GM23248 (cell line): ENCODE measurements around the gene DKKL1. TPM values are rescaled to one million over a fixed set of nuclear protein-coding genes. Genes with fewer than 3 reads are reported as not detected.

ENCODE experiments used
- DNase-seq: peaks from one replicate; pipeline ENCODE4 v3.0.0-alpha.2; 2015
- H2AFZ ChIP-seq: fragments of 200-600 bp; sonication (generic); 2 replicates; pipeline ENCODE4 v1.6.1; 2016; ENCODE audit warnings: antibody characterized with exemption
- H3F3A ChIP-seq: fragments of 200-600 bp; sonication (generic); 2 replicates; pipeline ENCODE4 v1.6.1; 2016; ENCODE audit warnings: mild to moderate bottlenecking, antibody characterized with exemption, mixed run types; ENCODE audit not compliant: insufficient read depth
- H3K27ac ChIP-seq: fragments of 200-600 bp; sonication (generic); 2 replicates; pipeline ENCODE4 v1.5.1; 2016; ENCODE audit warnings: mild to moderate bottlenecking
- H3K27me3 ChIP-seq: fragments of 200-600 bp; sonication (generic); replicated peaks from 2 replicates; pipeline ENCODE4 v1.6.1; 2016; ENCODE audit warnings: mild to moderate bottlenecking; ENCODE audit not compliant: insufficient read depth
- H3K36me3 ChIP-seq: fragments of 200-600 bp; sonication (generic); 2 replicates; pipeline ENCODE4 v1.6.1; 2016; ENCODE audit warnings: low read depth, mild to moderate bottlenecking
- H3K4me1 ChIP-seq: fragments of 200-600 bp; sonication (generic); 2 replicates; pipeline ENCODE4 v1.6.1; 2016; ENCODE audit warnings: mild to moderate bottlenecking; ENCODE audit not compliant: insufficient read depth
- H3K4me2 ChIP-seq: fragments of 200-600 bp; sonication (generic); one replicate; pipeline ENCODE4 v1.6.1; 2016; ENCODE audit warnings: mild to moderate bottlenecking; ENCODE audit not compliant: unreplicated experiment
- H3K4me3 ChIP-seq: fragments of 200-600 bp; sonication (generic); 2 replicates; pipeline ENCODE4 v1.5.1; 2016; ENCODE audit warnings: mild to moderate bottlenecking
- H3K79me2 ChIP-seq: fragments of 200-600 bp; sonication (generic); 2 replicates; pipeline ENCODE4 v1.6.1; 2016; ENCODE audit warnings: mild to moderate bottlenecking; ENCODE audit not compliant: insufficient read depth
- H3K9ac ChIP-seq: fragments of 200-600 bp; sonication (generic); 2 replicates; pipeline ENCODE4 v1.6.1; 2016; ENCODE audit warnings: mild to moderate bottlenecking
- H3K9me2 ChIP-seq: fragments of 200-600 bp; sonication (generic); 2 replicates; pipeline ENCODE4 v1.6.1; 2016; ENCODE audit warnings: mixed run types, mild to moderate bottlenecking, moderate library complexity; ENCODE audit not compliant: insufficient read depth
- H3K9me3 ChIP-seq: fragments of 200-600 bp; sonication (generic); one replicate; pipeline ENCODE4 v1.6.1; 2017; ENCODE audit warnings: low read depth
- H4K20me1 ChIP-seq: fragments of 200-600 bp; sonication (generic); 2 replicates; pipeline ENCODE4 v1.6.0; 2016; ENCODE audit not compliant: insufficient read depth
- EZH2 ChIP-seq: fragments of 200-600 bp; sonication (generic); IDR thresholded peaks from 2 replicates; pipeline ENCODE4 v1.6.1; 2018; ENCODE audit warnings: antibody characterized with exemption, mild to moderate bottlenecking; ENCODE audit not compliant: insufficient read depth, poor library complexity, severe bottlenecking
- EZH2phosphoT487 ChIP-seq: fragments of 200-600 bp; sonication (generic); IDR thresholded peaks from 2 replicates; pipeline ENCODE4 v1.6.1; 2018; ENCODE audit warnings: antibody characterized with exemption, moderate library complexity, mild to moderate bottlenecking, low read depth; ENCODE audit not compliant: insufficient read depth
- WGBS, 2 experiments: methylation state at CpG; one replicate each; pipeline ENCODE4 v1.1.6; 2015 to 2017; ENCODE audit warnings: low lambda C conversion rate in 2 of 2, low coverage in 1 of 2; ENCODE audit errors: missing lambda C conversion rate in 2 of 2; 5-methylcytosine and 5-hydroxymethylcytosine counted together
- in situ Hi-C: fragments of 300-500 bp; cut with MboI; formaldehyde crosslinking; loops from 2 replicates; pipeline ENCODE4 v1.15.0; 2020
- polyA plus RNA-seq: library from polyadenylated mRNA; unstranded; fragments of >200 nt; fragmentation: Nextera tagmentation; extraction: Ambion mirVana; gene quantifications from 2 replicates; pipeline ENCODE4 v1.2.1, GENCODE V29; 2016
- total RNA-seq: library from RNA; depleted of rRNA; stranded (reverse); fragments of >200 nt; shearing (Covaris generic); gene quantifications from 2 replicates; pipeline ENCODE4 v1.2.3, GENCODE V29; 2014

DKKL1 gene
- total and polyA plus RNA-seq, 2 experiments from 2014 or later, result not detected

DNA sequence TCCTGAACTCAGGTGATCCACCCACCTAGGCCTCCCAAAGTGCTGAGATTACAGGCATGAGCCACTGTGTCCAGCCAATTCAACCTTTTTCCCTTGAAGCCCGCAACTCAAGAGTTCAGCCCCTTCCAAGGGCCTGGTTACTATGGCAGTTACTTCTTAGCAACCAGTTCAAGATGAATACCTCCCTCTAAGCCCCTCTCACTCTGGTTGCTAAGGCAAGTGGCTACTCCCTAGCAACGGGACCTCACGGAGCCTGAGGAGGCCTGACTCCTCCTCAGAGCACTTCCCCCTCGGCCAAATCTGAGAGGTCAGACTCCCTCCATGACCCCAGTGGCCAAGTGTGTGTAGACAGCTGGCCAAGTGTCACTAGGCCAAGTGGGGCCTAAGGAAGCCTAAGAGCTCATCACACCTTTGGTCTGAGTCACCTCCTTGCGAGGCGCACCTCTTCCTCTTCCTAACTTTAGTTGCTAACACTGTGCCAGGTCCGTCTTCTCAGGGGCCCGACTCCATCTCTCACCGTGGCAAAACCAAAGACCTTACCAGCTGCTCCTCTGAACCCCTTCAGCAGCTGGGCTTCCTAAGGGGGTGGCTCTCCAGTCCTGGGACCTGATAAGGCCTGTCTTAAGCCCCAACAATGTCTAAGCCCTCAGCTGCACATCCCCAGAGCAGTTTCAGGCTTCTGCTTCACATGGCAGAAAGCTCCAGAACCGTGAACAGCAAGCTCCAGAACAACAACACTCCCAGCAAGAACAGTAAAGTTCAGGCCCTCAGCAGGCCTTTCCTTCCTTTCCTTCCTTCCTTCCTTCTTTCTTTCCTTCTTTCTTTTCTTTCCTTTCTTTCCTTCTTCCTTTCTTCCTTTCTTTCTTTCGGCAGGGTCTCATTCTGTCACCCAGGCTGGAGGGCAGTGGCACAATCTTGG lies 18.9 kb upstream of the DKKL1 start:
- no peaks in the 10 kb centered on the region for H3K4me1 ChIP-seq
- no peak overlapping the region for H3K4me2 ChIP-seq
- H3K79me2 ChIP-seq, result no peaks in the 10 kb centered on the region
- DNase-seq, result no peak
- H4K20me1 ChIP-seq, result no peaks in the 10 kb centered on the region
- WGBS, 2 experiments, result 82 to 84% methylated on average over 11 of the region's 11 CpGs
- no peak overlapping the region for H2AFZ ChIP-seq
- no peaks in the 10 kb centered on the region for H3F3A ChIP-seq
- in situ Hi-C loops, result no loop called here
- no peaks in the 10 kb centered on the region for H3K27me3 ChIP-seq
- no peaks in the 10 kb centered on the region for H3K9me3 ChIP-seq
- no peak overlapping the region for H3K9ac ChIP-seq
- H3K9me2 ChIP-seq, result no peaks in the 10 kb centered on the region
- H3K27ac ChIP-seq, result no peak overlapping the region
- no peak overlapping the region for H3K4me3 ChIP-seq
- no peaks in the 10 kb centered on the region; the same call in 1 of the 2 replicates for H3K36me3 ChIP-seq
- TF ChIP-seq EZH2, result no peak

DNA sequence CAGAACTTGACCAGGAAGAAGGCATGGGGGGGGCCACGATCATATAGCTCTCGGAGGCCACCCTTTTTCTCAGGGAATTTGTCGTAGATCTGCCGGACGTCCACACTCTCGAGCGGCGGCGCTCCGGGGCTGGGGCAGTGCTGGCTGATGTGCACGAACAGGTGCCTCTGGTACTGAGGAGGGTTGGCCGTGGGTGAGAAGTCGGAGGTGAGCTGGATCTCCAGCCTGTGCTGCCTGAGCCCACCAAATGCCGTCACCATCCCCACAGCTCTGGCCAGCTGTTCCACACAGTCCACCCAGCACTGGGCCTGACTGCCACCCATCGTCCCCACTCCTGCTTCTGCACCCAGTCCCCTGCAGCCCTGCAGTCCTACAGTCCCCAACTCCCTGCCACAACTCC lies 16.5 kb upstream of the DKKL1 start:
- WGBS, 2 experiments, result 96% methylated on average over 11 to 15 of the region's 15 CpGs
- DNase-seq, result no peak

DNA sequence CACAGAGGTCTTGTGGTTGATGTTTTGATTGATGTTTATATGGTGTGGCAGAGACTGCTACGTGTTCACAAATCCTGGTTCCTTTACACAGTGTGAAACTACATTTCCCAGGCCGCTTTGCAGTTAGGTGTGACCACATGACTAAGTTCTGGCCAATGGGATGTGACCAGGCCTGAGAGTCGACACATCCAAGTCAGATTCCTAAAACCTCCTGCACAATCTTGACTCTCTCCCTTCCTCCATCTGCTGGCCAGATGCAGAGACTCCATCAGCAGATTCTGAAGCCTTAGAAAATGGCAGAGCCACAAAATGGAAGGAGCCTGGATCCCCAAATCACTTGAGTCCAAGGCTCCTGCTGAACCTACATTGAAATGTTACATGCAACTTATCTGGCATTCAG lies 15.8 kb upstream of the DKKL1 start:
- WGBS, 2 experiments, result 53 to 58% methylated on average over 3 of the region's 3 CpGs
- H3K9me2 ChIP-seq, result no peaks in the 10 kb centered on the region
- H3K4me2 ChIP-seq, result no peak overlapping the region
- peak; percentile 84 for DNase-seq
- H3K79me2 ChIP-seq, result no peaks in the 10 kb centered on the region
- H3F3A ChIP-seq, result no peaks in the 10 kb centered on the region
- TF ChIP-seq EZH2 (no peak), EZH2phosphoT487 (no peak)
- no peaks in the 10 kb centered on the region for H3K4me1 ChIP-seq
- H3K27me3 ChIP-seq, result no peaks in the 10 kb centered on the region
- in situ Hi-C loops, result no loop called here
- H2AFZ ChIP-seq, result peak overlapping the region; percentile 79
- no peak overlapping the region for H3K27ac ChIP-seq
- no peaks in the 10 kb centered on the region; the same call in 1 of the 2 replicates for H3K36me3 ChIP-seq
- H3K4me3 ChIP-seq, result no peak overlapping the region
- no peak overlapping the region for H3K9ac ChIP-seq
- no peaks in the 10 kb centered on the region for H4K20me1 ChIP-seq
- no peaks in the 10 kb centered on the region for H3K9me3 ChIP-seq

More for the DNA sequence above, 16.5 kb upstream of the DKKL1 start:
- H3K4me1 ChIP-seq, result no peaks in the 10 kb centered on the region
- no peak overlapping the region for H3K4me2 ChIP-seq
- H2AFZ ChIP-seq, result no peak overlapping the region
- no peak overlapping the region for H3K9ac ChIP-seq
- H3K36me3 ChIP-seq, result no peaks in the 10 kb centered on the region; the same call in 1 of the 2 replicates
- no peaks in the 10 kb centered on the region for H3K27me3 ChIP-seq
- H3K4me3 ChIP-seq, result no peak overlapping the region
- no peaks in the 10 kb centered on the region for H3K9me2 ChIP-seq
- no peaks in the 10 kb centered on the region for H4K20me1 ChIP-seq
- TF ChIP-seq EZH2phosphoT487 (no peak), EZH2 (no peak)
- H3K9me3 ChIP-seq, result no peaks in the 10 kb centered on the region
- no peaks in the 10 kb centered on the region for H3F3A ChIP-seq
- H3K27ac ChIP-seq, result no peak overlapping the region
- in situ Hi-C loops, result no loop called here
- no peaks in the 10 kb centered on the region for H3K79me2 ChIP-seq

DNA sequence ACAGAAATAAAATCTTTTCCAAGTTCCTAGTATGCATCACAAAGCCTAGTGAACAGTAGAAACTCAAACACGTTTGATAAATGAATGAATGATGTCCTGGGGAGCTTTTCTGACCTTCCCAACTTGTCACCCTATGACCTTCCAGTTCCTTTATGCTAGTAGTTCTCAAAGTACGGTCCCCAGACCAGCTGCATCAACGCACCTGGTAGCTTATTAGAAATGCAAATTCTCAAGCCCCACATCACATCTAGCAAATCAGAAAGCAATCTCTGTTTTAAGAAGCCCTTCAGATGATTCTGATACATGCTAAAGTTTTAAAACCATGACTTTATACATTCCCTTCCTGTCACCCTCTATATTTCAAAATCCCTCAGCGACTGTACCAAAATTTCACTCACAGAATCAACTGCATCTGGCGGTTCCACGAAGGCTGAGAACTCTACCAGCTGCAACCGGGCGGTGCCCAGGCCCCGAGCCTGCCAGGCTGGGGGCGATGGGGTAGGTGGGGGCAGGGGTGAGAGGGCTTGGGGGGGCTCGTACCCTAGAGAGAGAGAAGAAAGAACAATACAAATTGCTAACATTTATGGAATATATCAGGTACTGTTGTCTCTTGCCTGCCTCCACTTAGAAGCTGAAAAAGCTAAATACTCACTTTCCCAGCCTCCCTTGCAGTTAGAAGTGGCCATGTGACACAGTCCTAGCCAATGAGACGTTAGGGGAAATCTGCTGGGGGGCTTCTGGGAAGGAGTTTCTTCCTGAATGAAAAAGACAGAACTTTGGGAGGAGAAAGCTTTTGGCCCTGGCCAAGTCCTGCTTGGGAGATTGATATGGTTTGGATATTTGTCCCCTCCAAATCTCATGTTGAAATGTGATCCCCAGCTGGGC lies 15.1 kb upstream of the DKKL1 start:
- Histone ChIP-seq H3K79me2 (no peaks in the 10 kb centered on the region), H4K20me1 (no peaks in the 10 kb centered on the region), H3K4me3 (no peak overlapping the region), H2AFZ (peak overlapping the region; percentile 79), H3K27ac (no peak overlapping the region), H3K36me3 (no peaks in the 10 kb centered on the region; the same call in 1 of the 2 replicates), H3K27me3 (no peaks in the 10 kb centered on the region), H3F3A (no peaks in the 10 kb centered on the region), H3K4me2 (no peak overlapping the region), H3K9me2 (no peaks in the 10 kb centered on the region), H3K4me1 (no peaks in the 10 kb centered on the region), H3K9me3 (no peaks in the 10 kb centered on the region), H3K9ac (no peak overlapping the region)
- no peak for DNase-seq
- 73 to 75% methylated on average over 12 of the region's 12 CpGs for WGBS, 2 experiments
- no peak for TF ChIP-seq EZH2phosphoT487
- no peak for TF ChIP-seq EZH2
- in situ Hi-C loops, result no loop called here
